GOT3 (cell line): ENCODE measurements around the gene TNFRSF25.
"Not testable (repeated sequence)": the region's sequence is repeated elsewhere in the genome, so short reads cannot be mapped to it uniquely, and the experiment has no call there.

ENCODE experiments used
- DNase-seq: peaks from one replicate; lab custom pipeline; 2025; ENCODE audit warnings: mixed read lengths; lab: John Stamatoyannopoulos, UW

Gene TNFRSF25

GRCh38 chr1:6450943-6451373, 15.0 kb downstream of the TNFRSF25 start:
- DNase-seq, result no peak

DNA sequence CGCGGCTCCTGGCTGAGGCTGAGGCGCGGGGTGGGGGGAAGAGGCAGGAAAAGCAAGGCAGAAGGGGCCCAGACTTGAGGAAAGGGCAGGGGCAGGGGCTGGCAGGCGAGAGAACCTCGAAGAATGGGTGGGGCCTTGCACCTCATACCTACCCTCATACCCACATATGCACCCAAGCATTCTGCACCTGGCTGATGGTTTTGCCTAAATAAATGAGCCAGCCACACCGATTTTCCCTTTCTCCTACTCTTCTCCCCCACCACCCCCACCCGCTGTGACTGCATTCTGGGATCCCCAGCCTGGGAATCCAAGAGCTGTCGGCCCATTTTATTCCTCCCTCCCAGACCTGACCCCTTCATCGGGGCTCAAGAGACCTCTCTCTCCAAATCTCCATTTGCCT, 15.5 kb downstream of the TNFRSF25 start:
- DNase-seq, result not testable (repeated sequence)

GRCh38 chr1:6450005-6450450, 15.9 kb downstream of the TNFRSF25 start:
- no peak for DNase-seq

DNA sequence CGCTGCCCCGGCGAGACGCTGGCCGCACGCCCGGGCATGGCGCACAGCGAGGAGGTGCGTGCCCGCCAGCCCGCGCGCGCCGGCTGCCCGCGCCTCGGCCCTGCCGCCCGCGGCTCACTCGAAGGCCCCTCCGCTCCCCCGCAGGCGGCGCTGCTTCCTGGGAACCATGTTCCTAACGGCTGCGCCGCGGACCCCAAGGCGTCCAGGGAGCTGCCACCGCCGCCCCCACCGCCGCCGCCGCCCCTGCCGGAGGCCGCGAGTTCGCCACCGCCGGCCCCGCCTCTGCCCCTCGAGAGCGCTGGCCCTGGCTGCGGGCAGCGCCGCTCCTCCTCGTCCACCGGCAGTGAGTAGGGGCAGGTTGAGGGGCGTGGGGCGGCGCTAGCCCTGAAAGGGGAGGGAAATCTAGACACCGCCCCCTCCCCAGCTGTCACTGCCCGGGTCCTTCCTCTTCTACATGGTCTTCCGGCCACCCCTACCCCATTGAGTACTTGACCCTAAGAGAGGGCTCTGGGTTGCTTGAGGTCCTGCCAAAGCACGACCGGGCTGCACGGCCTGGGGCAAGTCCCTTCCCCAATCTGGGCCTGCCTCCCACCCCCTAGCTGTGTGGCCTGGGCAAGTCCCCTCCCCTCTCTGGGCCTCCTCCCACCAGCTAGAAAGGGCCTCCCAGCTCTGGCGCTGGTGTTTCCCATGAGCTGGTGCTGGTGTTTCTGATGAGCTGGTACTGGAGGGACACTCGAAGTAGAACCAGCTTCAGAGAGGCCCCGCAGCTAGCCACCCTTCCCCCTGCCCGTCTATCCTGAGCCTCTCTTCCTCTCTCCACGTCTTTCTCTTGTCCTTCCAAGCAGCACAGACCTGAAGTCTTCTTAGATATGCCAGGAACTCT, 17.0 kb downstream of the TNFRSF25 start:
- no peak for DNase-seq

- no peak for DNase-seq
Observed at GRCh38 chr1:6447818-6448748, 17.9 kb downstream of the TNFRSF25 start.

- DNase-seq, result no peak
Observed at GRCh38 chr1:6447016-6447817, 18.8 kb downstream of the TNFRSF25 start.

- DNase-seq, result no peak
Observed at GRCh38 chr1:6446665-6447015, 19.3 kb downstream of the TNFRSF25 start.

- not testable (repeated sequence) for DNase-seq
Observed at GRCh38 chr1:6445929-6446328, 20.0 kb downstream of the TNFRSF25 start.

DNA sequence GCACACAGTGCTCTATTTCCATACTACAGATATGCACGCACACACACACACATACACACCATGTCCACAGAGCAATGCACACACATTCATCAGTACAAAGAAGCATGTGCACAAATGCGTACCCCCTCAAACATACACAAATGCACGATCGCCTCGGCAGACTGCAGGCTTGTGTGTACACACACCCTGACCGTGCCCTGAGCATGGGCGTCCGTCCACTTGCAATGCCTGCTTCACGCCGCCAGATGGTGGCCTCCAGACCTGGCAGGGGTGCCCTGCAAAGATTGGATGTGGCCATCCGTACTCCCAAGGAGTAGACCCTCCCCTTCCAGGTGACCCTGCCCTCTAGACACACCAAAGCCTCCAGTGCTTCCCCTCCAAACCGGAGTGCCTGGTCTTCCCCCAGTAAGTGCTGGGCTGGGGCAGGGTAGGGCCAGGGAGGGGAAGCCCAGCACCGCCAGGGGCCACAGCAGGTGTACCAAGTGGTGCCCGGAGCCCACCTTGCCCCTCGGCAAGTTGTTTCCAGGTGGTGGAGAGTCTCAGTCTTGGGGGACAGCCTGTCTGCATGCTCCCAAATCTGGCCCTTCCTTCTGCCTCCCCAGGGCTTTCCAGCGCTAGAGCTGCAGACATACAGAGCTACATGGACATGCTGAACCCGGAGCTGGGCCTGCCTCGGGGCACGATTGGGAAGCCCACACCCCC, 20.8 kb downstream of the TNFRSF25 start:
- DNase-seq, result no peak

- DNase-seq, result no peak
Observed at GRCh38 chr1:6444377-6444776, 21.6 kb downstream of the TNFRSF25 start.

GRCh38 chr1:6443339-6444115, 22.4 kb downstream of the TNFRSF25 start:
- no peak for DNase-seq

GRCh38 chr1:6441586-6441985, 24.4 kb downstream of the TNFRSF25 start:
- no peak for DNase-seq

DNA sequence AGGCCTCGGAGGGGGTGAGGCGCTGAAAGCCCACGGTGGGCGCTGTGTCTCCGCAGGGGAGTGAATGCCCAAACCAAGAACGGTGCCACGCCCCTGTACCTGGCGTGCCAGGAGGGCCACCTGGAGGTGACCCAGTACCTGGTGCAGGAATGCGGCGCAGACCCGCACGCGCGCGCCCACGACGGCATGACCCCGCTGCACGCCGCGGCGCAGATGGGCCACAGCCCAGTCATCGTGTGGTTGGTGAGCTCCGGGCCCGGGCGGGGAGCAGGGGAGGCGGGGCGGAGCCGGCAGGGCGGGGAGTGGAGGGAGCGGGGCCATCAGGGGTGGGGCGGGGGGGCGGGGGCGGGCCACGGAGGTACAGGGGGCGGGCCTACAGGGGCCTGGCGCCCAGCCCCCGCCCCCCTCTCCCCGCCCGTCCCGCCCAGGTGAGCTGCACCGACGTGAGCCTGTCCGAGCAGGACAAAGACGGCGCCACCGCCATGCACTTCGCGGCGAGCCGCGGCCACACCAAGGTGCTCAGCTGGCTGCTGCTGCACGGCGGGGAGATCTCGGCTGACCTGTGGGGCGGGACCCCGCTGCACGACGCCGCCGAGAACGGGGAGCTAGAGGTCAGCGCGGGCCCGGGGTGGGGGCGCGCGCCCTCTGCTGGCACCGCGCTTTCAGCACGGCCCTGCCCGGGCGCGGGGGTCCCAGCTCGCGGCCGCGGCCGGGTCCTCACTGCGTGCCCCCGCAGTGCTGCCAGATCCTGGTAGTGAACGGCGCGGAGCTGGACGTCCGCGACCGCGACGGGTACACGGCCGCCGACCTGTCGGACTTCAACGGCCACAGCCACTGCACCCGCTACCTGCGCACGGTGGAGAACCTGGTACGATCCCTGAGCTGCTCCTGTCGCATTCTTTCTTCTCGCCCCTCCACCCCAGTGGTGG, 25.5 kb downstream of the TNFRSF25 start:
- DNase-seq, result no peak

- DNase-seq, result no peak
Observed at GRCh38 chr1:6438047-6438525, 27.9 kb downstream of the TNFRSF25 start.

DNA sequence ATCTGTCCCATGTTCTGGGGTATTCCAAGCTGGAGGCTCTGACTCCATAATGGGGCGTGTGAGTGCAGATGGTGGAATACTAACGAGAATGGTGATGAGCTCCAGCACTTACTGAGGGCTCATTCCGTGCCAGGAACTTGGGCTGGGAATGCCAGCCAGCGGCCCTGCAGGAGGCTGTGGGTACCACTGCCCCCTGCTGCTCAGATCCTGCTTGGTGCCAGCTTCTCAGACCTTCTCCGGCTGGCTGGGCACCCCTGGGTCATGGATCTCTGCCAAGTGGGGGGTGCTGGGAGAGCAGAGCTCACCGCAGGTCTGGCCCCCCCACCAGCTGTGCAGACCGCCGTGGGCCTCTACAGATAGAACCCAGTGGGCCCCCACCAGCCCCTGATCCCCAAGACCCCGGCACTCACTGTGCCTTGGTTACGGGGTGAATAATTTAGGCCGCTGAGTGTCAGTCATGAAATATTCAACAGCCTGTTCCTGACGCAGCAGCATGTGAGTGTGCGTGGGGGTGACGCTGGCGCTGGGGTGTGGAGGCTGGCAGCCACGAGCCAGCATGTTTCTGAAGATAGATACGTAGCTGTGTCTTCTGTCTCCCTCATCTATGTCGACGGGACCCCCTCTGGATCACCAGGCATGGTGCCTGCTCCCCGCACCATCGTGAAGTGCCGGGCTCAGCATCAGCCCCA, 28.8 kb downstream of the TNFRSF25 start:
- DNase-seq, result not testable (repeated sequence)

DNA sequence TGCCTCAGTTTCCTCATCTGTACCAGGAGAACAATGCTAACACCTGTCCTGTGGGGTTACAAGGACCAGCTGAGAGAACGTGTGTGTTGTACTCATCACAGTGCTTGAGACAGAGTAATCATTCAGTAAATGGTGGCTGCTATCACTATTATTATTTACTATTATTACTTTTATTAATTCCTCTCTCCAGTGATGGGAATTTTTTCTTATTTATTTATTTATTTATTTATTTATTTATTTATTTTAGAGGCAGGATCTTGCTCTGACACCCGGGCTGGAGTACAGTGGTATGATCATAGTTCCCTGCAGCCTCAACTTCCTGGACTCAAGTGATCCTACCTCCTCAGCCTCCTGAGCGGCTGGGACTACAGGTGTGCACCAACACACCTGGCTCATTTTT, 29.7 kb downstream of the TNFRSF25 start:
- not testable (repeated sequence) for DNase-seq

DNA sequence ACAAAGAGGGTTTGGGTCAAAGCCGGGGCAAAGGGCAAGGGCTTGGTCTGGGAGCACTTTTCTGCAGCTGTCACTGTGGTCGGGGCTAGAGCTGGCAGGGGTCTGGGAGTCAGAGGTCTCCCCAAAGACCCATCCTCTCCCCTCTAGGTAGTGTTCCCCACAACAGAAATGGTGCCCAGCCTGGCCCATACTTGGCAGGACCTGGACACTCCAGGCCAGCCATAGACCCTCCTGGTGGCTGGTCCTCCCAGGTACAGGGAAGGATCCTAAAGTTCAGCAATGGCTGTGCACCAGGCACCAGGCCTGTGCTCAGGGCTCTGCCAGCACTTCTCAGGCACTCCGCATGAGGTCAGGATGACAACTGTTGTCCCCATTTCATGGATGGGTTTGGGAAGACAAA, 30.4 kb downstream of the TNFRSF25 start:
- no peak for DNase-seq

DNA sequence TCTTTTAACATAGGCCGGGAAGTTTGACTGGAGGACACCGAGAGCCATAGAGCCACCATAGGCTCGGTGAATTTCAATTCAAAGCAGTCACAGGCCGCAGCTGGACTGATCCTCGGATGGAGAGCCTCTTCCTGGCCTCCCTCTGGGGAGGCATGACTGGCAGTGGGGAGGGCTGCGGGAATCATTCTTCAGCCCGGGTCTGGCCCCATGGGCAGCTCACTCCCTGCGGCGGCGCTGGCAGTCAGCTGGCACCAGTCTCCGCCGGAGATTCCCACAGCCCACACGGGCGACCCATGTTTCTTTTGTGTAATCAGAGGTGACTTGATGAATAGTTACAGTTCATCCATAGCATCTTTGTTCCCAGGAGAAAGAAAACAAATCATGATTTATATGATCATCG, 30.8 kb downstream of the TNFRSF25 start:
- DNase-seq, result no peak

DNA sequence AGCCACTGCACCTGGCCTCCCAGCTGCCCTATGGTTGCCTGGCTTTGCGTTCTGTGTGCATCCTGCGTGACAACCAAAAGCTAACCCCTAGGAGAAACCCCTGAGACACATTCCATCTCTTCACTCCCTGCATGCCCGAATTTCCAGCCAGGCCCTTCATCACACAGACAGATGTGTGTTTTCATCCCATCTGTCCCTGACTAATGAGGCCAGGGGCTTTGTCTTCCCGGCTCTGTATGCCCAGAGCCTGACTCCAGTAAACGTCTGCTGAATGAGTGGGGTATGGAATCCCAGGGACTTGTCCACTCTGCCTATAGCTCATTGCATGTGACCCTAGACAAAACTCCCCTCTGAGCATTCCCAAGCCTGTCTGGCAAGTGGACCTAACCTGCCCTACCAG, 31.8 kb downstream of the TNFRSF25 start:
- DNase-seq, result no peak
